ENCODE data around the gene XKRX.

The XKRX gene

DNA sequence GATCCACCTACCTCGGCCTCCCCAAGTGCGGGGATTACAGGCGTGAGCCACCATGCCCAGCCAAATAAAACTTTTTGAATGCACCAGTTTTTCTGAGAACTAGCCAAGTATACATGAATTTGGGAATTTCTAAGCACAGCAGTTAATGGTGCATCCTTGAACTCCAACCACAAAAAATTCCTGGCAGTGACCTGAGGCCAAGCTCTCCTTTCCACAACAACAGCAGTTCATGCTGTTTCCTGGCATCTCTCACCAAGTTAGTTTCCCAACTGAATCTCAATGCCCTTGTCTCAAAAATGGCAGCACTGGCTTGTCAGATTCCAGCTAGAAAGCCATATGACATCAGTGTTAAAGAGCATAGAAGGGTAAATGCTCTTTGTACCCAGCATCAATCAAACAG, 15.9 kb upstream of the XKRX start:
- Histone ChIP-seq H3K4me3 (replicated peaks; ENCODE audit: insufficient read depth, low read length) (no peak overlapping the region), H3K27ac (replicated peaks) (no peak overlapping the region), H3K27me3 (ENCODE audit: insufficient read depth, poor library complexity, severe bottlenecking) (no peaks in the 10 kb centered on the region)
- DNase-seq (ENCODE audit: low read depth in 1 of 2, low spot score in 1 of 2): no peak
- no peak for TF ChIP-seq SPI1 (IDR thresholded peaks at IDR 0.05; ENCODE audit: borderline replicate concordance, low read depth)
- no peak for TF ChIP-seq POLR2AphosphoS5 (IDR thresholded peaks at IDR 0.05; ENCODE audit: low read depth)
- TF ChIP-seq, protein P1, sequence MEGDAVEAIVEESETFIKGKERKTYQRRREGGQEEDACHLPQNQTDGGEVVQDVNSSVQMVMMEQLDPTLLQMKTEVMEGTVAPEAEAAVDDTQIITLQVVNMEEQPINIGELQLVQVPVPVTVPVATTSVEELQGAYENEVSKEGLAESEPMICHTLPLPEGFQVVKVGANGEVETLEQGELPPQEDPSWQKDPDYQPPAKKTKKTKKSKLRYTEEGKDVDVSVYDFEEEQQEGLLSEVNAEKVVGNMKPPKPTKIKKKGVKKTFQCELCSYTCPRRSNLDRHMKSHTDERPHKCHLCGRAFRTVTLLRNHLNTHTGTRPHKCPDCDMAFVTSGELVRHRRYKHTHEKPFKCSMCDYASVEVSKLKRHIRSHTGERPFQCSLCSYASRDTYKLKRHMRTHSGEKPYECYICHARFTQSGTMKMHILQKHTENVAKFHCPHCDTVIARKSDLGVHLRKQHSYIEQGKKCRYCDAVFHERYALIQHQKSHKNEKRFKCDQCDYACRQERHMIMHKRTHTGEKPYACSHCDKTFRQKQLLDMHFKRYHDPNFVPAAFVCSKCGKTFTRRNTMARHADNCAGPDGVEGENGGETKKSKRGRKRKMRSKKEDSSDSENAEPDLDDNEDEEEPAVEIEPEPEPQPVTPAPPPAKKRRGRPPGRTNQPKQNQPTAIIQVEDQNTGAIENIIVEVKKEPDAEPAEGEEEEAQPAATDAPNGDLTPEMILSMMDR (IDR thresholded peaks at IDR 0.05; ENCODE audit: insufficient read depth, low read length): no peak
- no peak for TF ChIP-seq GABPA (IDR thresholded peaks at IDR 0.05; ENCODE audit: low read depth)
- TF ChIP-seq, protein P2, sequence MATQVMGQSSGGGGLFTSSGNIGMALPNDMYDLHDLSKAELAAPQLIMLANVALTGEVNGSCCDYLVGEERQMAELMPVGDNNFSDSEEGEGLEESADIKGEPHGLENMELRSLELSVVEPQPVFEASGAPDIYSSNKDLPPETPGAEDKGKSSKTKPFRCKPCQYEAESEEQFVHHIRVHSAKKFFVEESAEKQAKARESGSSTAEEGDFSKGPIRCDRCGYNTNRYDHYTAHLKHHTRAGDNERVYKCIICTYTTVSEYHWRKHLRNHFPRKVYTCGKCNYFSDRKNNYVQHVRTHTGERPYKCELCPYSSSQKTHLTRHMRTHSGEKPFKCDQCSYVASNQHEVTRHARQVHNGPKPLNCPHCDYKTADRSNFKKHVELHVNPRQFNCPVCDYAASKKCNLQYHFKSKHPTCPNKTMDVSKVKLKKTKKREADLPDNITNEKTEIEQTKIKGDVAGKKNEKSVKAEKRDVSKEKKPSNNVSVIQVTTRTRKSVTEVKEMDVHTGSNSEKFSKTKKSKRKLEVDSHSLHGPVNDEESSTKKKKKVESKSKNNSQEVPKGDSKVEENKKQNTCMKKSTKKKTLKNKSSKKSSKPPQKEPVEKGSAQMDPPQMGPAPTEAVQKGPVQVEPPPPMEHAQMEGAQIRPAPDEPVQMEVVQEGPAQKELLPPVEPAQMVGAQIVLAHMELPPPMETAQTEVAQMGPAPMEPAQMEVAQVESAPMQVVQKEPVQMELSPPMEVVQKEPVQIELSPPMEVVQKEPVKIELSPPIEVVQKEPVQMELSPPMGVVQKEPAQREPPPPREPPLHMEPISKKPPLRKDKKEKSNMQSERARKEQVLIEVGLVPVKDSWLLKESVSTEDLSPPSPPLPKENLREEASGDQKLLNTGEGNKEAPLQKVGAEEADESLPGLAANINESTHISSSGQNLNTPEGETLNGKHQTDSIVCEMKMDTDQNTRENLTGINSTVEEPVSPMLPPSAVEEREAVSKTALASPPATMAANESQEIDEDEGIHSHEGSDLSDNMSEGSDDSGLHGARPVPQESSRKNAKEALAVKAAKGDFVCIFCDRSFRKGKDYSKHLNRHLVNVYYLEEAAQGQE (IDR thresholded peaks at IDR 0.05; ENCODE audit: insufficient replicate concordance, low read depth): no peak

DNA sequence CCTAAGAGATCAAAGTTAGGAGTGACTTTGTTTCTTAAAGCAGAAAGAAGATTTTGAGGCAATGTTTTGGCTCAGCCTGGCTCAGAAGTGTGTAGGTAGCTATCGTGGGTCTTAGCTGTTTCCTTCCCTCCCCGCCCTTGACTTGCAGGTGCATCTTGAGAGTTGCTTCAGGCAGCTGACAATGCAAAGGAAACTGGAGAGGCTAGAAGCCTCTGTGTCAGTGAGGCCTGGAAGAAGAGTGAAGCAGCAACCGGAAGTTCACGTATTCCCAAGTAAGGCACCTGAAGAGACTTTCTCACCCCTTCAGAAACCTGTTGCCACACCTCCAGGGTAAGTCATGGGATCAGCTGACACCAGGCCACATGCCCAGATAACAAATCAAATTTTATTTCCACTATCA, 10.6 kb upstream of the XKRX start:
- no peak for DNase-seq (ENCODE audit: low read depth in 1 of 2, low spot score in 1 of 2)
- Histone ChIP-seq H3K4me3 (replicated peaks; ENCODE audit: insufficient read depth, low read length) (no peak overlapping the region), H3K27ac (replicated peaks) (no peak overlapping the region), H3K27me3 (ENCODE audit: insufficient read depth, poor library complexity, severe bottlenecking) (no peaks in the 10 kb centered on the region)
- TF ChIP-seq GABPA (IDR thresholded peaks at IDR 0.05; ENCODE audit: low read depth) (no peak), SPI1 (IDR thresholded peaks at IDR 0.05; ENCODE audit: borderline replicate concordance, low read depth) (no peak), POLR2AphosphoS5 (IDR thresholded peaks at IDR 0.05; ENCODE audit: low read depth) (no peak)
- TF ChIP-seq, protein P2 (IDR thresholded peaks at IDR 0.05; ENCODE audit: insufficient replicate concordance, low read depth): no peak
- TF ChIP-seq, protein P1 (IDR thresholded peaks at IDR 0.05; ENCODE audit: insufficient read depth, low read length): no peak

DNA sequence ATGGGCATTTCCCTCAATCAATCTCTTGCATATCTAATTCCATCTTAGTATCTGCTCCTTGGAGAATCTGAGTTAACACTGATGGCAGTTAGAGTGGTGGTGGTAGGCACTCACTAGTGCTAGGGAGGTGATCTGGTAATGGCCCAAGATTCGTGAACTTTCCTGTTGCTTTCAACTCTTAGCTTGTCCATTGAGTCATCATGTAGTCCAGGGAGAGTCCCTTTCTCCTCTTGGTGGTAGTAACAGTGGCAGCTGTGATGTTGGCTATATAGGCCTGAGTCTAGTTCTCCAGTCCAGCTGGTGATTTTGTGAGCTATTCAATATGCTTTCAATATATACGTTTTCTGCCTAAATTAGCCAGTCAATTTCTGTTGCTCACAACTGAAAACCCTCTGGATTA, 7.0 kb upstream of the XKRX start:
- Histone ChIP-seq H3K27me3 (ENCODE audit: insufficient read depth, poor library complexity, severe bottlenecking) (no peaks in the 10 kb centered on the region), H3K27ac (replicated peaks) (no peak overlapping the region), H3K4me3 (replicated peaks; ENCODE audit: insufficient read depth, low read length) (no peak overlapping the region)
- no peak for DNase-seq (ENCODE audit: low read depth in 1 of 2, low spot score in 1 of 2)
- TF ChIP-seq, protein P2 (IDR thresholded peaks at IDR 0.05; ENCODE audit: insufficient replicate concordance, low read depth): no peak
- TF ChIP-seq, protein P1 (IDR thresholded peaks at IDR 0.05; ENCODE audit: insufficient read depth, low read length): no peak
- TF ChIP-seq SPI1 (IDR thresholded peaks at IDR 0.05; ENCODE audit: borderline replicate concordance, low read depth) (no peak), POLR2AphosphoS5 (IDR thresholded peaks at IDR 0.05; ENCODE audit: low read depth) (no peak), GABPA (IDR thresholded peaks at IDR 0.05; ENCODE audit: low read depth) (no peak)
